ENCODE measurements around the gene CYP26B1.
A peak's percentile ranks its signal among the peaks of the same experiment; 100 is the strongest.

CYP26B1 gene

GRCh38 chr2:72156872-72157271, 9.2 kb upstream of the CYP26B1 start:
- TF ChIP-seq CTCF (conservative IDR thresholded peaks at IDR 0.05; ENCODE audit: low read depth, low read length) = no peak
- H3K4me3 ChIP-seq (ENCODE audit: low read depth, low read length) = no peak overlapping the region
- DNase-seq (ENCODE audit: low read depth) = no peak

GRCh38 chr2:72155737-72156136, 8.1 kb upstream of the CYP26B1 start:
- no peak overlapping the region for H3K4me3 ChIP-seq (ENCODE audit: low read depth, low read length)
- TF ChIP-seq CTCF (conservative IDR thresholded peaks at IDR 0.05; ENCODE audit: low read depth, low read length) = no peak
- no peak for DNase-seq (ENCODE audit: low read depth)

GRCh38 chr2:72155151-72155550, 7.5 kb upstream of the CYP26B1 start:
- no peak overlapping the region for H3K4me3 ChIP-seq (ENCODE audit: low read depth, low read length)
- no peak for DNase-seq (ENCODE audit: low read depth)
- TF ChIP-seq CTCF (conservative IDR thresholded peaks at IDR 0.05; ENCODE audit: low read depth, low read length) = no peak

GRCh38 chr2:72154386-72154975, 6.8 kb upstream of the CYP26B1 start:
- no peak for TF ChIP-seq CTCF (conservative IDR thresholded peaks at IDR 0.05; ENCODE audit: low read depth, low read length)
- no peak overlapping the region for H3K4me3 ChIP-seq (ENCODE audit: low read depth, low read length)
- DNase-seq (ENCODE audit: low read depth) = no peak

GRCh38 chr2:72153924-72154323, 6.3 kb upstream of the CYP26B1 start:
- no peak for DNase-seq (ENCODE audit: low read depth)
- no peak for TF ChIP-seq CTCF (conservative IDR thresholded peaks at IDR 0.05; ENCODE audit: low read depth, low read length)
- no peak overlapping the region for H3K4me3 ChIP-seq (ENCODE audit: low read depth, low read length)

- no peak for DNase-seq (ENCODE audit: low read depth)
- TF ChIP-seq CTCF (conservative IDR thresholded peaks at IDR 0.05; ENCODE audit: low read depth, low read length) = no peak
- no peak overlapping the region for H3K4me3 ChIP-seq (ENCODE audit: low read depth, low read length)
Measured at GRCh38 chr2:72153026-72153791, 5.5 kb upstream of the CYP26B1 start.

- TF ChIP-seq CTCF (conservative IDR thresholded peaks at IDR 0.05; ENCODE audit: low read depth, low read length) = peak; percentile 24
- H3K4me3 ChIP-seq (ENCODE audit: low read depth, low read length) = no peak overlapping the region
- DNase-seq (ENCODE audit: low read depth) = no peak
Measured at GRCh38 chr2:72150861-72151356, 3.2 kb upstream of the CYP26B1 start.

Measured in choroid plexus epithelial cell (primary cell).